Stimulated activated CD8-positive, alpha-beta memory T cell treated with anti-CD3 and anti-CD28 coated beads, Interleukin-12 subunit alpha, Interleukin-12 subunit beta, amount 100 ng/mL, for 24 hours (primary cell): ENCODE data around the gene FHIT.

ENCODE experiments used
- DNase-seq: peaks from one replicate; pipeline ENCODE4 v3.0.0-alpha.2; 2020; ENCODE audit errors: extremely low read depth

FHIT gene

DNA sequence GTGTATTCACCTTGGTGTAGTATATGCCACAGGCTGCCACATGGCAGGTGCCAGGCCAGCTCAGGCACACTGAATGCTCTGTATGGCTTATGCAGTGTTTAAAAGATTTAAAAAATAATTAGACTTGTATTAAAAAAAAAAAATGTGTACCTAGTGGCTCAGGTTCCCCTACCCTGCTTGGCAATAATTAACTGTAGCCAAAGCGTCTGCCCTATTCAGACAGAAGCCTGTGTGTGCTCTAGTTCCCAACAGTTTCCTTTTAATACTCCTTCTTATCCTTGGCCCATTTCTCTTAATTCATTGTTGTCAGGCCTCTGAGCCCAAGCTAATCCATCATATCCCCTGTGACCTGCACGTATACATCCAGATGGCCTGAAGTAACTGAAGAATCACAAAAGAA is 1449.2 kb downstream of the FHIT start:
- DNase-seq, result no peak

DNA sequence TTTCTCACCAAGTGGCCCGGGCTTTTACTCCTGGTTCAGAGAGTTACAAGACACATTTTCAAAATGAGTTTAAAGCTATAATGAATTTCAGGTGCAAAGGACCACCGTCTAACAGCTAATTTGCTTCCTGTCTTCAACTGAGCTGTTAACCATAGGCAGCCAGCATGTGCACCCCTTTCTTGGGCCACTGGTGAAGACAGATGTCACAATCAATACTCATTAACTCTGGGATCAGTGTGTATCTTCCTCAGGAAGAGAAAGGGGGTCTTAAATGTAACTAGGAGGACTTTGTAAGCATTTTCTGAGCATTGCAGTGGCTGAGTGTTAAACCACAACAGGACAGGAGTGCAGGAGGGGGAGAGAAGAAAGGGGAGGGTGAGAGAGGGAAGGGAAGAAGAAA is 1450.8 kb downstream of the FHIT start:
- no peak for DNase-seq

DNA sequence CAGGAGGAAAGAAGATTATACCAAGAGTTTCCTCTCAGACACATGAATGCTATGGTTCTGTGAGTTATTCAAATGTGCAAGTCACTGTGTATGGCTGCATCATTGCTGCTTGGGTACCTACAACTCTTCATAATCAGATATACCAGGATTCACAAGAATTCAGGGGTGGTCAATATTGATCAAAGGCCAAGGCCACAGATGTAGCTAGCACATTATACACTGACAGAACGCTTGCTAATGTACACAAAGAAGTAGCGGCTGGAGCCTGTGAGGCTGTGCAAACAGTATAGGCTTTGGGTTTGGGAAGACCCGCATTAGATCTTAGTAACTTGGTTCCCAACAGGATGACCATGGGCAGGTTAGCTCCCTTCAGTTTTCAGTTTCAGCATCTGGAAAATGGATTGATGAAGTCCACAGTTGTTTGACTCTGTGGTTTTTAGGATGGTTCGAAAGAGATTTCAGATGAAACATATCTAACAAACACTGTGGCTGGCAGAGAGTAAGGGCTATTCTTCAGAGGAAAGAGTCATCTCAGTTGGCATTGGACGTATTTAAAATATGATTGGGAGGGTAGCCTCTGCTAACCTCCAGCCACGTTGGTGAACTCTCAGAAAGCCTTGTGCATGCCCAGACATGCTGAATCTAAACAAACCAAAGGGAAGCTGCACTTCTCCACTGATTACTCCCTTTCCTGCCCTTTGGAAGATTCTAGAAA is 1452.7 kb downstream of the FHIT start:
- DNase-seq, result no peak

DNA sequence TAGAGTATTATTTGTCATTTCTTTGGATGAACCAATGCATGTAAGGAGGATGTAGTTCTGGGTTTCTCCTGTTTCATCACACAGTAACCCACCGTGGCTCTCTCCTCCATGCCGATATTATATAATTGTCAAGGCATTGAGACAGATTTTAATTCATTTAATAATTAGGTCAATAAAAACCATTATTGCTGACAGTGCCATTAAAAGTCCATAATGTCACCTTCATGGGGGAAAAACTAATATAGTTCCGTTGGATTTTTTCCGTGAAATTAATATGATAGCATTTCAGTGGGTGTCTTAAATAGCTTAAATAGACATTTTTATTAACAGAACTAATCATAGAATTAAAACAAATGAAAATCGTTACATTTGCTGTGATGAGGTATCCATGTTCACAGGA is 1453.7 kb downstream of the FHIT start:
- DNase-seq, result no peak

DNA sequence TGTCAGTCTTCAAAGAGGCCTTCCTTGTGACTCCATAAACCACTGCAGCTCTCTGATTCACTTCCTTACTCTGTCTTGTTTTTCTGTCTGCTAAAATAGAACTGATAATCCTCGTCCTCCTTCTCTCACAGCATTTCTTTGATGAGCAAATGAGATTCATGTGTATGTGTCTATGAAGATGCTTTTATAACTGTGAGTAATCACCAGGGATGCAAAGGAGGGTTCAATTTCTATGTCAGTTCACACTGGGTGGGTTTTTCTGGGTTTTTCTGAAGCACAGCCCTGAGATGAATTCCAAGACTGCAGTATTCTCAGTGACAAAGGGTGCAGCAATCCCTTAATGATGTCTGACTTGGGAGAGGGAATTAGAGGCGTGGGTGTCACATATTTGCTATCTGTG is 1454.8 kb downstream of the FHIT start:
- DNase-seq, result no peak

DNA sequence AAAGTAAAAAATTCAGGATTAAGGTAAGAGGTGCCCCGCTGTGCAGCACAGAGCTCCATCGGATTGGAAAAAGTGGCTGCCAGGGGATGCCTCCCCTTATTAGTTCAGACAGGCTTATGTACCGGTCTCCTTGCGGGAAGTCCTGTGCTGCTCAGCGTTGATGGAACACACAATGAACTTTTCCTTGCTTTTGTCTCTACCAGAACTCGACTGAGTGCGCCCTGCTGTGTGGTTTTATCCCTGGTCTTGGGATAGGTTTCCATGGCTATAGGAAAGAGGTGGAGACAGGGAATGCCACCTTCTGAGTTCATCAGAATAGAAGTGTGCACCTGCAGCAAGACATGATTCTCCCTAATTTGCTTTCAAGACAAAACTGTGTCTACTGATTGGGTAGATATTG is 1455.5 kb downstream of the FHIT start:
- no peak for DNase-seq

DNA sequence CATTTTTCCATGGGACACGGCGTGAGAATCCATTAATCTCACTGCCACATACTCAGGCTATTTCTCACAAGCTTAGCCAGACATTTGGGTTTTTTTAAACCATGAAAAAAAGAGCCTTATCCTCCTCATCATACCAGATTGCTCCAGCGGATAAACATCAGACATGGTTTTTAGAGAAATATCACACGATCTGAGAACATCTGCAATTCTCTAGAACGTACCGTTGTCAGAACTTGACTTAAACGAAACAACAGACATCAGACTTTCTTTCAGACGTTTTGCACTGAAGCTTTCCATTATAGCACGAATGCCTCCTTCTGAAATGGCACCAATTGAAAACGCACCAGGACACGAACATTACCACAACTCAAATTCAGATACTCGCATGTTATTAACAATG is 1457.3 kb downstream of the FHIT start:
- DNase-seq, result no peak

DNA sequence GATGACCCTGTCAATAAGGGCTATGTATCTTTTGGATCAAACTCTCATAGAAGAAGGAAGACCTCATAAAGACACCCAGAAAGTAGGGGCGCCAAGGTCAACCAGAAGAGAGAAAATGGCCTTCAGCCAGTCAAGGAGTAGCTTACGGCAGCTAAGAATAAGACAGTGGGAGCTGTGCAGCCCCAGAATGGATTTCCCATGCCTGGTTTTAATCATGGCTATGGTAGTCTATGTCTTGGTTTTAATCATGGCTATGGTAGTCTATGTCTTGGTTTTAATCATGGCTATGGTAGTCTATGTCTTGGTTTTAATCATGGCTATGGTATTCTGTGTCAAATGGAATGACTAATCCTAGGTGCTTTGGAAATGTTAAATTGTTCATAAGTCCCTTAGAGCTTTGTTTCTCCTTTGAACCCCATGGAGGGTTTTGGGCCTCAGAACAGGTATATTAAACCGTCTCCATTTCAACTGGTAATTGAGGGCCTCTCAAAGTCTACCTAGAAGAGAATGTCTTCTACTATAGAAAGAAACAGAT is 1459.4 kb downstream of the FHIT start:
- DNase-seq, result no peak

DNA sequence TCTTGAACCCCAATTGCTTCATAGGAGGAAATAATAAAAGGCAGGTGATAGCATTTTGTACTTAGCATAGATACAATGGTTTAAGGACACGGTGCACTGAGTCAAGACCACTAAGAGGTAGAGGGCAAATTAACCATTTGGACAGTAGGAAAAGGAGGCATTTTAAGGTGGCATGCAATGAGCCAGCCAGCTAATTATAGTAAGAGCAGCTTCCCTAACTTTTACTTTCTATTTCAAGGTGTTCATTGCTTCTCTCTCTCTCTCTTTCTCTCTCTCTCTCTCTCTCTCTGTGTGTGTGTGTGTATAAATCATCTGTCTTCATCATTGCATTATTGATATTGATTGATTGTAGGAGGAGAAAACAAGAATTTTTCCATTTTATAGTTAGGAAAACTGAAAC is 1461.0 kb downstream of the FHIT start:
- DNase-seq, result no peak

DNA sequence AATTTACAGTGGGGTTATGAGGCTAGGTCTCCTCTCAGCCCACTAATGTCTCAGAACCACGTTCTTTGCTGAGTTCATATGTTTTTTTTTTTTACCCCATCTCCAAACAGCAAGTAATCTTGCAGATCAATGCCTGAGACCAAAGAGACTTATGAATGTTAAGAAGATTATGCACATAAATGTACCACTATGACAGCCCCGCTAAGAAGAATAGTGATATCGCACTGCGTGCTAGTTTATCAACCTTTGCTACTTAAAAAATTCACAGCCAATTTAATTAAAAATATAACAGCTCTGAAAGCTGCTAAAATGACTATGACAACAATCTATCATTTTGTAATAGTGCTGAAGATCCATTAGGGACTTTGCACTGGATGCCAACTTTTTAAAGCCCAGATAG is 1462.5 kb downstream of the FHIT start:
- DNase-seq, result no peak

DNA sequence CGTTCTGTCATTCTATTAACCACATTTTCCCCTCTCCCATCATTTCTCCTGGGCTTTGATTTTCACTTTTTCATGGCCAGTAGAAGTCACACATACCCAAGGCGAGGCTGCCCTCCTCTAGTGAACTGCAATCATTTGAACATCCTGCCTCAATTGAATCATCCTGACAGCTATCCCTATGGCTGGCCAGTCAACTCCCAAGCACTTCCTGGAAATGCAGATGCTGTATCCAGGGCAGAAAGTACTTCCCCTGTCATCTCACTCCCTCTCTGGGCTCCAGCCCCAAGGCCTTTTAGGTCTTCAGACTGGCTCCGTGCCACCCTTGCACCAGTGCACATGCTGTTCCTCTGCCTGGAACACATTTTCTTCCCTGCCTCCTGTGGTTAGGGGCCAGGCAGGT is 1463.1 kb downstream of the FHIT start:
- DNase-seq, result no peak

DNA sequence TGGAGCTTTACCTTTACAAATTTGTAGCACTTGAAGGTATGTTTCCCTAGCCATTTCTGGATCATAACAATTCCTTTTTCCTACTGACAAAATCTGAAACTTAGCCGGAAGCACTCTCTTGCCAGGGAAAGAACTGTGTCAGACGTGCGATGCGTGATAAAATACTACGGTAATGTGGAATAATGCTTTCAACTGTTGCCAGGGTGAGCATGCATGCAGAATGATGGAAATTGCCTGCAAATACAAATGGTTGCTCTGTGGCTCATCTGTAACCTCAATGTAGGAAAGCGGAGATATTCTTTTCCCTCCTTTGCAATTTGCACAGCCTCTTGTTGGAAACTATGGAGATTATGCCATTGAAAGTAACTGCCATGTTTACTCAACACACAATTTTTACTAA is 1464.9 kb downstream of the FHIT start:
- no peak for DNase-seq

DNA sequence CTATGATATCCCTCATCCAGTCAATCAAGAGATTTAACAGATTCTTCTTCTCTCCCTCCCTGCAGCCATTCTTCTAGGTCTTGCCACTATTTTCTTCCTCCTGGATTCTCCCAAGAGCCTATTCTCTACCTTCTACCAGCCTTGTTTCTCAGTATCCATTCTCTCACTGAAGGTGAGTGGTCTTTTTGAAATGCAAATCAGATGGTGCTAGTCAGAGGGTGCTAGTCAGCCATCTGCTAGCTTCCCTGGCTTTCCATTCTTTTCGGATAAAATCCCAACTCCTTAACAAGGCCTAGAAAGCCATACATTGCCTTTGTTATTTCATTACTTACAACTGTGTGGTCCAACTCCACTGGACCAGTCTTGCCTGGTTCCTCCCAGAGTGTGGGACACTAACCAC is 1467.1 kb downstream of the FHIT start:
- DNase-seq, result no peak

DNA sequence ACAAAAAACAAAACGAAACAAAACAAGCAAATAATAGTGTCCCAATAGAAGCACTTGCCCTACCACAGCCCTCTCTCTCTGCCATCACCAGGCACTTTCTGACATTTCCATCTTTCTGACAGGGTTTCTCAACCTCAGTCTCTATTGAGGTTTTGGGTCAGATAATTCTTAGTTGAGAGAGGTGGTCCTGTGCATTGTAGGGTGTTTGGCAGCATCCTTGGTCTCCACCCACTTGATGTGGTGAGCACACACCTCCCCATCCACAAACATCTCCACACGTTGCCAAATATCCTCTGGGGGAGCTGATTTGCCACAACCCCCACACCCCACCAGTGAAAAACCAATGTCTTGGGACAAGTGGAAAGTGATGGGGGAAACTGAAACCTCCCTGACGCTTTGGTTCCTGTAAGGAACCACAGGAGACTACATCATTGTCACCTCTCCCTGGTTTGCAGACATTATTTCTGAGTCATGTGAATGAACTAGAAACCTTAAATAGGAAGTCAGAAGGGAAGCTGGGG is 1467.7 kb downstream of the FHIT start:
- DNase-seq, result no peak

DNA sequence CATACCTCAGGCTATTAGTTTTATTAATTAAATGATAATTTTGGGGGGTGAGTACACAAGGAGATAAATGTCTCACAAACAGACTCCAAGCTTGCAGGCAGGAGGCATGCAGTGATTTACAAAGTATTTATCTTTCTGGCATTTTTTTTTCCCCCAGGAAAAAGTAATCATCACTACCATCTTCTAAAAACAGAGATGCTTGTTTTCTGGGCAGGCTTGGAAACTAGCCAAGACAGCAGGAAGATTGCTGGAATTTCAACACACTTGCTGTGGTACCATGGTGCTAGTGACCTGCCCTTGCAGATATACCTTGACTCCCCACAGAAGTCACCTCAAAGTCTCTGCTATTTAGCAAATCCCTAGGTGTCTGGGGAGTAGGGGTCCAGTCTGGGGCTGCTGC is 1468.6 kb downstream of the FHIT start:
- no peak for DNase-seq

DNA sequence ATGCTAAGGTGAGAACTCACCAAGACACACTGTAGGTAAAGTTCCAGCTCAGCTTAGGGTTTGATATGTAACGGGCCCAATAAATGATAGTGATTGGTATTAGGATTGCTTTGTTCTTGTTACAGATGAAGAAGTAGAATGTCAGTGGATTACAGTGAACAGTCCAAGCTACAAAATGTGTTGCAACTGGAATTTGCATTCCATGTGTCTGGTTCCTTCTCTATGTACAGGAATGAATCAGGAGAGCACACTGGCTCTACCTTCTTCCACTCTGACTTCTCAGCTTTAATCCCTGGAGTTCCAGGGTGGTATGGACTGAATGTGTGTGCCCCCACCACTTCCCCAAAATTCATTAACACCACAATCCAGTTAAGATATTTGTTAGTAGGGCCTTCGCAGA is 1471.0 kb downstream of the FHIT start:
- no peak for DNase-seq

DNA sequence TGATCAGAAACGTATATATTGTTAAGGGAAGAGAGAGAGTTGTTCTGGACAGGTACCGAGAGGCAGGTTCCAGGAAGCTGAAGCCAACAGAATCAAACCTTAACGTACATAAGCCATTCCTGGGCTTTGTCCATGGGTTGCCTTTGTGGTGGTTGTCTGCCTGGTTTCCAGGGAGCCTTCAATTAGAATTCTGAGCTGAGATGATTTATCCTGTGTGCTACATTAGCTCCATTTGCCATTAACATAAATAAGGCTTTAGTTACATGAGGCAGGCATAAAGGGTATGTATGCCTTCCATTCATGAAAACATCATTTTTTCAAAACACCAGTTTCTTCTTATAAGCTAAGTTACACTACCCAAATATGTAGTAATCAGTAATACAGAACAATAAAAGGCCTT is 1472.0 kb downstream of the FHIT start:
- no peak for DNase-seq

DNA sequence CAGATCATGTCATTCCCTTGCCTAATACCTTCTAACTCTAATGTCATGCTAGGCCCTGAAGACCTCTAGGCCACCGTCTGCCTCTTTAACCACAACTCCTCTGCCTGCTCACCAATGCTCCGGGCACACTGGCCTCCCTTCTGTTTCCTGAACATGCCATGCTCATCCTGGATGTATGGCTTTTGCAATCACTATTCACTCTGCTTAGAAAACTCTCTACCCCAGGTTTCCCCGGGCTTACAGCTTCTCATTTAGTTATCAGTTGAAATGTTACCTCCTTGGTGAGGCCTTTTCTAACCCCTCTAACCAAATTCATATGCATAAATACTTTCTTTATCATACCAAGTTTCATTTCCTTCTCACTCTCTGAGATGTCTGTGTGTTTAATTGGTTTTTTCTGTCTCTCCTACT is 1473.6 kb downstream of the FHIT start:
- no peak for DNase-seq

DNA sequence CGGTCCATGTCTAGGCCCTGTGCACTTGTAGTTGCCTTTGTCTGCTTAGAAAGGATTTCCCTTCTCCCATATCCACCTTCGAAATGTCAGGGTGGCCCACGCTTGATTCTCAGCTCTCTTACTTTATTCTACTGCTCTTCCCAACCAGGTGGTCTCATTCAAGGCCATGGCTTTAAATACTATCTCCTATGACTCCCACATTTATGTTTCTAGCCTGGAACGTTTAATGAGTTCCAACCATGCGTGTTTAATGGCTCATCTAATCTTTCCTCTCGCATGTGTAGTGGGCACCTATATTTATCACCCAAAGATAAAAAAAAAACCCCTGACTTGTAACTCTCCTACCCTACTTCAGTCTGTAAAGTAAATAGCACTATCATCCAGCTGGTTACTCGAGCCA is 1474.2 kb downstream of the FHIT start:
- DNase-seq, result no peak

DNA sequence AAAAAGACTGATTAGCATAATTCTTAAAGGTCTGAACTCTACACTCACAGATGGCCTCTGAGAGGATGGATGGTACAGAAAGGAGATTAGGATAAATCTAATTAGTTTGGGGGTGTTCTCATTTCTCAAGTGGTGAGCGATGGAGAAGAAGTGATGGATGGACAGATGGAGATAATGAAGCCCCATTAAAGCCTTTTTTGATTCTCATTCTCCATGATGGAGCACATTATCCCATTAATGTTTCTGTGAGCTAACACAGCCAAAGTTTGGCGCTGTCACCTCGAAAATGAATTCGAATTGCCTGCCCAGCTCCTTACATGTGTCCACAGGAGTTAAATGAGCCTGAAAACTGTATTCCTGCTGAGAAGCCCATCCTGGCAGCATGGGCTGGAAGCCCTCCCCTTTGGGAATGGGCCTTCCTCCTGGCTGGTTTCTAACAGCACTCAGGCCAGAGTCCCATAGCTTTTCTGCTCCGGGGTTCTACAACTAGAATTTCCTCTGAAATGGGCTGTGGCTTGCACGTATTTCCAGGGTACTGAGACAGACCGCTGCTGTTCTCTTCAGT is 1475.4 kb downstream of the FHIT start:
- no peak for DNase-seq

DNA sequence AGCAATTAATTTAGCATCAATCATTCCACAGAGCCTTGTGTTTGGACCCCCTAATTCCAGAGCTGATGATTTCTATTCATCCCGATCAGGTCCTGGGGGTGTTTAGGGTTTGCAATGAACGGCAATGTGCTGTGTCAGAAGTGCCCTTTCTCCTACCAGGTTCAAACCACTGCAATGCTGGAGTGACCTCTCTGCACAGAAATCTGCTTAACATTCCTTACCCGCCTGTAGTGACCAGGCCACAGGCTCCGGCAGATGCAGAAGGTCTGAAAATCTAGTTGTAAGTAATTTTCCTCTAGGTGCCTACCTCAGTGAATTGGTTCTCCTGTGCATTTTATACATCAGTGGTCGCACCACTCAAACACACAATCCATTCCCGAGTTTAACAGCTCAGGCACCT is 1476.1 kb downstream of the FHIT start:
- no peak for DNase-seq

DNA sequence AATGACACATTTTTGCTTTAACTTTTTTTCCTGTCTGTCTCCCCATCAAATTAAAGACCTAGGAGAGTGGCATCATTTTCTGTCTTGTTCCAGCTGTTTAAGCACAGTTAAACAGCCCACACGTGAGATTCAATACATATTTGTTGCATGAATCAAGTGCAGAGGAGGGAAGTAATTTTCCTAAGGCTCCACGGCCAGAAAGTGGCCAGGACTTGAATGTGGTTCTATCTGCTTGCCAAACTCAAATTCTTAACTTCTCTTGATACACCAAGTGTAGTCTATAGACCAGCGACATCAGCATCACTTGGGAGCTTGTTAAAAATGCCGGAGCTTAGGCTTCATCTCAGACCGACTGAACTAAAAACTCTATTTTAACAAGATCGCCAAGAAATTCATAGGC is 1476.6 kb downstream of the FHIT start:
- no peak for DNase-seq

DNA sequence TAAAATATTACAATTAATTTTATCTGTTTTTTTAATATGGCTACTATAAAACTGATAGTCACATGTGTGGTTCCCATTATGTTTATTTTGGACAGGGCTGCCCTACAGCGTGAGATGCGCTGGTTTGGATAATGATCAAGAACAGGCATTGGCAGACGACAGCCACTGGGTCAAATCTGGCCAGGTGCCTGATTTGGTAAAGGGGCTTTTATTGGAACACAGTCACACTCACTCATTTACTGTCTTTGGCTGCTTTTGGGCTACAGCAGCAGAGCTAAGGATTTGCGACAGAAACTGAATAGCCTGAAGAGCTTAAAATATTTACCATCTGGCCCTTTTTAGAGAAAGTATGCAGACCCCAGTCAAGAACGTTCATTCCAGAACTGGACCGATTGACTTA is 1477.3 kb downstream of the FHIT start:
- DNase-seq, result no peak
